Activated CD4-positive, alpha-beta T cell treated with anti-CD3 and anti-CD28 coated beads for 4 hours (primary cell): ENCODE results near the gene SERPING1.
A peak's percentile ranks its signal among the peaks of the same experiment; 100 is the strongest.

Source experiments
- DNase-seq, 2 donors: peaks; one replicate each; pipeline ENCODE4 v3.0.0-alpha.2; 2020

The SERPING1 gene

DNA sequence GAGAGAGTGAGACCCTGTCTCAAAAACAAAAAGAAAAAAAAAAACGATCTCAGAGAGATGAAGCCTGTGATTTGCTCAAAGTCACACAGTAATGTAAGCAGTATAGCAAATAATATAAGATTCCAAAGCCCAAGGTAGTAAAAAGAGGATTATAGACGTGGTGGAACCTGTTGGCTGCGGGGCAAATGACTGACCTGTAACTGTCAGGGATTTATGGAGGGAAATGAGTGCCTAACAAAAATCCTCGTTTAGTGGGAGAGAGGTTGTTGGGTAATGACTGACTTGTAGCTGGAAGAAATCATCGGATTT is 59.4 kb downstream of the SERPING1 start:
- DNase-seq, result no peak

DNA sequence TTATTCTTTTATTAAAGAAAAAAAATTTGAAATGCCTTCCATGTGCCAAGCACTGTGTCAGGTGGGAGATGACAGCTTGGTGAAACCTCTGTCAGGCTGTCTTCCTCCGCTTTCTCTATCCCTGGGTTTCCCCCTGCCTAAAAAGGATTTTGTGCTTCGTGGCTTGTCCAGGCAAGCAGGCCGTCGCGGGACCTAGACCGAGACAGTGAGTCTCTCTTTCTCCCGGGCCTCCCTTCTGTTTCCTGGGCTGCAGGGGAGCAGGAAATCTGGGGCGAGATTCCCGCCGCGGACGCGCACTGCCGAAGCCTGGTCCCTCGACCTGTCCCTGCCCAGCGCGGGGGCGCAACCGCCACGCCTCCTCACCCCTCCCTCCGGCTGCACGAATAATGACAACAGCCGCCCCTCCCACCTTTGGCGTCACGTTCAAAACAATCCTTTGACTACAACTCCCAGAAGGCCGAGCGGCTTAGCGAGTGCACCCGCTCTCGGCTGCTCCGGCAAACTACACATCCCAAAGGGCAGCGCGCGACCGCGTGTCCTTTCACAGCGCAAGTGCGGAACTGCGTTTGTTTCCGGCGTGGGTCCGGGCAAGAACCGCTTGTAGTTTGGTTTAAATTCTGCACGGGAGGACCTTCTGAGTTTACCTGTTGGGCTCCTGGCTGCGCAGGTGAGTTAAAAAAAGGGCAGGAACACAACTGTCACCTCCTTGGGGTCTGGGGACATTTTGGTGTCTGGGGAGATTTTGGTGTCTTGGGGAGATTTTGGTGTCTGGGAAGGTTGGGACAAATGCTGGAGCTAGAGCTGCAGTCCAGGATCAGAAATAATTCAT is 59.9 kb downstream of the SERPING1 start, which contains the start of gene CLP1:
Gene CLP1, plus strand, starts transcription at position 569 of the 829 bp plus-strand sequence. CDS start 1,715 bp downstream, outside the sequence.
- peak; percentile 99 to 100 for DNase-seq

DNA sequence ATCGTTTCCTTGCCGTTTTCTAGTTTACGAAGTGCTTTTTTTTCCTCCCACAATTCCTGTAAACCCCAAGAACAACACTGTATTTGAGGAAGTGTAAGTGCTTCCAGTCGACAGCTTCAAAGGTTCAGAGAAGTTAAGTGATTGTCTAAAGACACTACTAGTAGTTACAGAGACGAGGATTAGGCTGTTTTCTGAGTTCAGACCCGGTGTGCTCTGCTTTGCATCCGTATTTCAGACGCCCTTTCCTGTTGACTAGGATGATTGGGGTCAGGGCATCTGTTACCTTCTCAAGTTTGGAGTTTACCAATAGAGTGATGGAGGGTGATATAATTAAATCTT is 60.5 kb downstream of the SERPING1 start:
- DNase-seq, result no peak

DNA sequence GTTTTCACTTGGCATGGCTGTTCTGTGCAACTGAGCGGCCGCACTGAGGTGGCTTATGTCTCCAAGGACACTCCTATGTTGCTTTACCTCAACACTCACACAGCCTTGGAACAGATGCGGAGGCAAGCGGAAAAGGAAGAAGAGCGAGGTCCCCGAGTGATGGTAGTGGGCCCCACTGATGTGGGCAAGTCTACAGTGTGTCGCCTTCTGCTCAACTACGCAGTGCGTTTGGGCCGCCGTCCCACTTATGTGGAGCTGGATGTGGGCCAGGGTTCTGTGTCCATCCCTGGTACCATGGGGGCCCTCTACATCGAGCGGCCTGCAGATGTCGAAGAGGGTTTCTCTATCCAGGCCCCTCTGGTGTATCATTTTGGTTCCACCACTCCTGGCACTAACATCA is 62.2 kb downstream of the SERPING1 start:
- no peak for DNase-seq

DNA sequence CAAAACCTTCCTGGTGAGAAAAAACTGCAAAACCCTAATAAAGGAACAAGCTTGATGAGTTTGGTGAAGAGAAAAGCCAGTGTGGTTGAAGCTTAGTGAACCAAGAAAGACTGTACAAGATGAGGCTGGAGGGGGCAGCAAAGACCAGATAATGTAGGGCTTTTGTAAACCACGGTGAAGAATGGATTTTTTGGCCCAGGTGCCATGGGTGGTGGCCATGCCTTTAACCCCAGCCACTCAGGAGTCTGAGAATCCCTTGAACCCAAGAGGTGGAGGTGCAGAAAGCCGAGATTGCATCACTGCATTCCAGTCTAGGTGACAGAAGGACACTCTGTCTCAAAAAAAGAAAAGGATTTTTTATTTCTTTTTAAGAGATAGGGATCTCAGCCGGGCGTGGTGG is 65.4 kb downstream of the SERPING1 start:
- DNase-seq, result no peak

DNA sequence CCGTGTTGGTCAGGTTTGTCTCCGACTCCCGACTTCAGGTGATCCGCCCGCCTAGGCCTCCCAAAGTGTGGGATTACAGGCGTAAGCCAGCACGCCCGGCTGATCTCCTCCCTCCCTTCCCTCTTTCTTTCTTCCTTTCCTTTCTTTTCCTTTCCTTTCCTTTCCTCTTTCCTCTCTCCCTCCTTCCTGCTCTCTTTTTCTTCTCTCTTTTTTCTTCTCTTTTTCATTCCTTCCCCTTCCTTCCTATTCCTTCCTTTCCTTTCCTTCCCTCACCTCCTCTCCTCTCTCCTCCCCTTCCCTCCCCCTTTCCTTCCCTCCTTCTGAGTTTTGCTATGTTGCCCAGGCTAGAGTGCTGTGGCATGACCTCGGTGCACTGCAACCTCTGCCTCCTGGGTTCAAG is 66.5 kb downstream of the SERPING1 start:
- DNase-seq, result no peak
